GM12878 (cell line): ENCODE measurements around the gene MYLK4. TPM values are rescaled to one million over a fixed set of nuclear protein-coding genes. Genes with fewer than 3 reads are reported as not detected.

Experiments used
- ATAC-seq: fragments of 200-7000 bp; cut with Tn5 transposase; 3 replicates; pipeline ENCODE4 v1.9.1; 2020; ENCODE audit warnings: mild to moderate bottlenecking, moderate library complexity
- BruUV-seq: library from RNA; stranded (reverse); fragments of 400-500 nt; replicated peaks from 2 replicates; lab custom pipeline; 2021; lab: Mats Ljungman, UMichigan
- CTCF ChIA-PET: fragments of 300-600 bp; sonication (Branson Sonifier 250); formaldehyde crosslinking; extraction: SDS; loops from one replicate; lab custom pipeline; 2021; ENCODE audit warnings: inconsistent platforms; lab: Yijun Ruan, JAX
- POLR2A ChIA-PET: fragments of 350-600 bp; formaldehyde crosslinking; extraction: SDS; loops from one replicate; lab custom pipeline; 2021; ENCODE audit warnings: inconsistent platforms; lab: Charles Lee
- RAD21 ChIA-PET: fragments of 300-600 bp; sonication (Branson Sonifier 250); formaldehyde crosslinking; loops from one replicate; lab custom pipeline; 2023; ENCODE audit warnings: antibody characterized with exemption; ENCODE audit not compliant: unreplicated experiment; lab: Charles Lee
- SMC1A ChIA-PET: fragments of 300-600 bp; sonication (Branson Sonifier 250); formaldehyde crosslinking; loops from one replicate; lab custom pipeline; 2023; ENCODE audit not compliant: unreplicated experiment, uncharacterized antibody; lab: Charles Lee
- DNase-seq: peaks from one replicate; pipeline ENCODE4 v3.0.0-alpha.2; 2011; ENCODE audit warnings: low read depth, low spot score
- FAIRE-seq: peaks from 3 replicates; lab custom pipeline; 2011; peaks lifted over from hg19 to GRCh38; lab: Jason Lieb, UNC
- H2AFZ ChIP-seq: 2 replicates; pipeline ENCODE4 v1.6.0; 2011; ENCODE audit warnings: low read depth, low read length, control low read depth; ENCODE audit not compliant: control insufficient read depth
- H3K27ac ChIP-seq: 2 replicates; pipeline ENCODE4 v1.5.1; 2011; ENCODE audit warnings: control low read depth; ENCODE audit not compliant: control insufficient read depth, insufficient read depth
- H3K27me3 ChIP-seq, 2 experiments: replicated peaks in 1 of 2; 2 replicates each; pipeline versions ENCODE4 v1.6.0 to v1.6.1; 2011; ENCODE audit warnings: low read length in 1 of 2; ENCODE audit not compliant: control insufficient read depth in 2 of 2, insufficient read depth in 2 of 2
- H3K36me3 ChIP-seq, 2 experiments: 2 replicates each; pipeline ENCODE4 v1.5.1; 2011; ENCODE audit warnings: low read length in 1 of 2; ENCODE audit not compliant: control insufficient read depth in 2 of 2, insufficient read depth in 2 of 2
- H3K4me1 ChIP-seq: 2 replicates; pipeline ENCODE4 v1.6.1; 2011; ENCODE audit warnings: mild to moderate bottlenecking, low read length, moderate library complexity, mixed read lengths; ENCODE audit not compliant: control insufficient read depth, insufficient read depth
- H3K4me2 ChIP-seq: 2 replicates; pipeline ENCODE4 v1.6.0; 2011; ENCODE audit warnings: control low read depth; ENCODE audit not compliant: control insufficient read depth, insufficient read depth
- H3K4me3 ChIP-seq: fragments of 200-600 bp; sonication (generic); 2 replicates; pipeline ENCODE4 v1.5.1; 2016
- H3K79me2 ChIP-seq: 2 replicates; pipeline ENCODE4 v1.6.0; 2011; ENCODE audit warnings: low read length; ENCODE audit not compliant: control insufficient read depth, insufficient read depth
- H3K9ac ChIP-seq: 2 replicates; pipeline ENCODE4 v1.8.0; 2011; ENCODE audit warnings: low read length, control low read depth, mixed read lengths; ENCODE audit not compliant: control insufficient read depth, insufficient read depth
- H3K9me3 ChIP-seq: replicated peaks from 3 replicates; pipeline ENCODE4 v1.5.1; 2011; ENCODE audit warnings: mild to moderate bottlenecking, low read length; ENCODE audit not compliant: control insufficient read depth, insufficient read depth
- H4K20me1 ChIP-seq: 2 replicates; pipeline ENCODE4 v1.6.0; 2011; ENCODE audit not compliant: control insufficient read depth, insufficient read depth
- ATF2 ChIP-seq: IDR thresholded peaks from 2 replicates; pipeline ENCODE4 v1.6.1; 2012; ENCODE audit warnings: low read length, inconsistent platforms
- CEBPB ChIP-seq, 2 experiments: fragments of 150-350 bp in 1 of 2; IDR thresholded peaks; 2 replicates each; pipeline ENCODE4 v1.6.1; 2012 to 2014; ENCODE audit warnings: low read depth in 2 of 2, low read length in 2 of 2, borderline replicate concordance in 1 of 2, inconsistent platforms in 1 of 2
- CREM ChIP-seq: IDR thresholded peaks from 2 replicates; pipeline ENCODE4 v1.6.1; 2014; ENCODE audit warnings: antibody characterized with exemption, low read depth
- GABPA ChIP-seq: IDR thresholded peaks from 2 replicates; pipeline ENCODE4 v1.6.1; 2014; ENCODE audit warnings: antibody characterized with exemption, low read depth, mild to moderate bottlenecking, inconsistent platforms
- HCFC1 ChIP-seq: fragments of 150-350 bp; IDR thresholded peaks from 2 replicates; pipeline ENCODE4 v1.6.1; 2014; ENCODE audit warnings: low read length
- HDGF ChIP-seq: fragments of 450-650 bp; IDR thresholded peaks from 2 replicates; pipeline ENCODE4 v1.6.1; 2016; ENCODE audit warnings: antibody characterized with exemption
- IKZF1 ChIP-seq: fragments of 450-650 bp; conservative IDR thresholded peaks from 2 replicates; pipeline ENCODE4 v1.6.1; 2017; ENCODE audit warnings: antibody characterized with exemption, mild to moderate bottlenecking
- MYC ChIP-seq: IDR thresholded peaks from 2 replicates; pipeline ENCODE4 v1.6.1; 2011; ENCODE audit warnings: mild to moderate bottlenecking, low read length, moderate library complexity, inconsistent platforms; ENCODE audit not compliant: insufficient read depth, insufficient replicate concordance, insufficient read length, severe bottlenecking
- PAX5 ChIP-seq: IDR thresholded peaks from 2 replicates; pipeline ENCODE4 v1.6.1; 2011; ENCODE audit warnings: low read depth, low read length, borderline replicate concordance
- RAD21 ChIP-seq: IDR thresholded peaks from 2 replicates; pipeline ENCODE4 v1.6.1; 2011; ENCODE audit warnings: mild to moderate bottlenecking, low read depth, low read length, moderate library complexity; ENCODE audit not compliant: insufficient read depth
- SIX5 ChIP-seq: IDR thresholded peaks from 2 replicates; pipeline ENCODE4 v1.6.1; 2011; ENCODE audit warnings: mild to moderate bottlenecking, low read depth, low read length, moderate library complexity; ENCODE audit not compliant: severe bottlenecking
- SMARCA5 ChIP-seq: fragments of 450-650 bp; IDR thresholded peaks from 2 replicates; pipeline ENCODE4 v1.6.1; 2017; ENCODE audit warnings: mild to moderate bottlenecking
- SREBF1 ChIP-seq: IDR thresholded peaks from 2 replicates; pipeline ENCODE4 v1.6.1; 2012; ENCODE audit warnings: mild to moderate bottlenecking, low read length
- SRF ChIP-seq, 2 experiments: IDR thresholded peaks; 2 replicates each; pipeline ENCODE4 v1.6.1; 2011; ENCODE audit warnings: low read depth in 2 of 2, low read length in 2 of 2, mild to moderate bottlenecking in 1 of 2, moderate library complexity in 1 of 2
- TCF12 ChIP-seq: IDR thresholded peaks from 2 replicates; pipeline ENCODE4 v1.6.1; 2011; ENCODE audit warnings: low read depth, mild to moderate bottlenecking, low read length
- TCF3 ChIP-seq: IDR thresholded peaks from 2 replicates; pipeline ENCODE4 v1.6.1; 2012; ENCODE audit warnings: low read depth, mild to moderate bottlenecking, low read length, borderline replicate concordance; ENCODE audit not compliant: insufficient read depth
- YBX1 ChIP-seq: fragments of 450-650 bp; IDR thresholded peaks from 2 replicates; pipeline ENCODE4 v1.6.1; 2016; ENCODE audit warnings: antibody characterized with exemption
- ZNF207 ChIP-seq: fragments of 450-650 bp; IDR thresholded peaks from 2 replicates; pipeline ENCODE4 v1.6.1; 2014; ENCODE audit warnings: antibody characterized with exemption, mild to moderate bottlenecking, borderline replicate concordance
- WGBS: methylation state at CpG from one replicate; pipeline ENCODE4 v1.1.6; 2016; ENCODE audit warnings: low lambda C conversion rate; ENCODE audit not compliant: insufficient replicate concordance, insufficient coverage; ENCODE audit errors: missing lambda C conversion rate; 5-methylcytosine and 5-hydroxymethylcytosine counted together
- in situ Hi-C: fragments of 300-500 bp; cut with MboI; formaldehyde crosslinking; loops from 9 replicates; pipeline ENCODE4 v1.14.3; 2018; ENCODE audit warnings: mixed read lengths
- intact Hi-C: fragments of 100-400 bp; cut with micrococcal nuclease; formaldehyde crosslinking; loops from one replicate; pipeline ENCODE4 v1.14.2; 2022; ENCODE audit not compliant: unreplicated experiment
- polyA plus RNA-seq, 11 experiments: library from polyadenylated mRNA; depleted of rRNA in 4 of 11; unstranded in 6 of 11; stranded (reverse) in 5 of 11; fragments of >200 nt; fragmentation: Nextera tagmentation in 4 of 11; fragmentation: Illumina TruSeq in 1 of 11; extraction: Ambion mirVana in 4 of 11; extraction: Trizol in 1 of 11; gene quantifications; 1 replicate in 1 of 11; 2 replicates in 10 of 11; pipeline versions ENCODE4 v1.2.1 to v1.2.3, GENCODE V29; 2011 to 2016; ENCODE audit warnings: inconsistent platforms in 2 of 11, missing spikeins in 2 of 11, low read depth in 1 of 11
- total RNA-seq, 4 experiments: library from RNA; depleted of rRNA in 3 of 4; stranded (reverse); fragments of >200 nt in 3 of 4; fragmentation: Illumina TruSeq in 1 of 4; extraction: Trizol in 1 of 4; gene quantifications; 2 replicates each; pipeline versions ENCODE4 v1.2.1 to v1.2.3, GENCODE V29; 2013 to 2021

Gene MYLK4
- total and polyA plus RNA-seq, 10 of the 15 experiments (the other 5 are each of a cell fraction or from before 2014, with no cell fraction given): under 0.01 to 0.09 (median 0.05) TPM; not detected in 1

GRCh38 chr6:2765896-2766766 is 15.4 kb upstream of the MYLK4 start (continued):
- no peak for TF ChIP-seq ATF2
- no peak for TF ChIP-seq TCF3

GRCh38 chr6:2765166-2765895 is 14.6 kb upstream of the MYLK4 start, which contains the start of gene WRNIP1:
TSS of gene WRNIP1 (plus strand) at chr6:2765393. CDS start at chr6:2765623, 230 bp downstream.
- DNase-seq: peak; percentile 88
- H3K9ac ChIP-seq: peak within 1 kb of the TSS; percentile 81
- H2AFZ ChIP-seq: peak within 1 kb of the TSS; percentile 88
- no TSS peak for BruUV-seq
- 1% methylated on average over 84 of the region's 104 CpGs for WGBS
- H3K79me2 ChIP-seq: peaks cover 45% of the 10 kb centered on the region
- ChIA-PET RAD21 (interaction anchor here (1.2 to 1.6 kb wide), 2 partner anchors 76 to 85 kb away, joined by 4 read pairs; partner anchors contain the start of gene SERPINB1), SMC1A (interaction anchor here (1.0 to 1.1 kb wide), 2 partner anchors 76 to 134 kb away, joined by 3 to 4 read pairs; partner anchors contain the start of gene SERPINB1), CTCF (interaction anchor here (0.5 to 1.6 kb wide), 5 partner anchors 8 to 146 kb away, joined by 4 to 6 read pairs (median 4); partner anchors contain the start of gene MYLK4), POLR2A (interaction anchor here (0.6 to 1.4 kb wide), 2 partner anchors 224 to 321 kb away, joined by 3 to 5 read pairs; no protein-coding TSS in a partner anchor)
- H3K9me3 ChIP-seq: no peaks in the 10 kb centered on the region; the same call in 2 of the 3 replicates
- peak within 1 kb of the TSS; percentile 99 for H3K4me2 ChIP-seq
- intact Hi-C loops (no loop called here), in situ Hi-C loops (no loop called here)
- H4K20me1 ChIP-seq: peaks cover 3% of the 10 kb centered on the region; the same call in 1 of the 2 replicates
- peaks cover 0 to 3% of the 10 kb centered on the region in 2 experiments; a peak in 2 of 4 replicates for H3K36me3 ChIP-seq
- peak; percentile 71 for FAIRE-seq
- peaks cover 11% of the 10 kb centered on the region for H3K4me1 ChIP-seq
- peaks cover 0 to 3% of the 10 kb centered on the region in 2 experiments; a peak in 1 of 4 replicates for H3K27me3 ChIP-seq
- peak within 1 kb of the TSS; percentile 92 for H3K4me3 ChIP-seq
- peak; percentile 92 for ATAC-seq
- H3K27ac ChIP-seq: peak within 1 kb of the TSS; percentile 72
- TF ChIP-seq SRF (IDR thresholded peaks at IDR 0.05; ENCODE audit: low read depth in 2 of 2, low read length in 2 of 2): 0 out of 4 replicates have a peak, but pooled peaks of 1 of the 2 experiments have one; percentile 1
- TF ChIP-seq IKZF1: peak; percentile 97
- TF ChIP-seq TCF12: peak; percentile 71; the same call in 1 of the 2 replicates
- TF ChIP-seq GABPA: peak; percentile 34; the same call in 1 of the 2 replicates
- TF ChIP-seq SMARCA5: peak; percentile 95
- 0 out of 2 replicates have a peak, but pooled peaks have one; percentile 56 for TF ChIP-seq SREBF1
- TF ChIP-seq HCFC1: peak; percentile 97
- TF ChIP-seq PAX5: no peak
- TF ChIP-seq MYC: peak; percentile 83
- no peak for TF ChIP-seq HDGF
- no peak for TF ChIP-seq YBX1
- no peak for TF ChIP-seq RAD21
- peak; percentile 81 for TF ChIP-seq CREM
- TF ChIP-seq CEBPB (IDR thresholded peaks at IDR 0.05; ENCODE audit: borderline replicate concordance in 1 of 2, low read depth in 2 of 2, low read length in 2 of 2): no peak
- peak; percentile 96 for TF ChIP-seq ZNF207
- TF ChIP-seq SIX5: peak; percentile 90
